ENCODE data around the gene NELL2. TPM values are rescaled to one million over a fixed set of nuclear protein-coding genes. Genes with fewer than 3 reads are reported as not detected.

NELL2 gene
- total and polyA plus RNA-seq, 4 donors, result 103 to 241 (median 127) TPM

- no peak overlapping the region for H3K4me3 ChIP-seq (ENCODE audit: low read depth, low read length)
- DNase-seq (ENCODE audit: low read depth in 4 of 6, low spot score in 6 of 6), result no peak
- no peaks in the 10 kb centered on the region for H3K9me3 ChIP-seq (ENCODE audit: control insufficient read depth, insufficient read depth, low read length)
- H3K27ac ChIP-seq (ENCODE audit: low read depth, low read length), result no peak overlapping the region
- no peaks in the 10 kb centered on the region for H3K4me1 ChIP-seq (ENCODE audit: control insufficient read depth, insufficient read depth, low read length)
- no peaks in the 10 kb centered on the region for H3K36me3 ChIP-seq (ENCODE audit: control insufficient read depth, insufficient read depth, low read length)
- H3K27me3 ChIP-seq (ENCODE audit: control insufficient read depth, insufficient read depth, low read length), result no peaks in the 10 kb centered on the region
- WGBS (ENCODE audit: insufficient coverage), result 29% methylated on average over 1 of the region's 1 CpG
Observed at GRCh38 chr12:44581642-44582242, 294.4 kb downstream of the NELL2 start.

DNA sequence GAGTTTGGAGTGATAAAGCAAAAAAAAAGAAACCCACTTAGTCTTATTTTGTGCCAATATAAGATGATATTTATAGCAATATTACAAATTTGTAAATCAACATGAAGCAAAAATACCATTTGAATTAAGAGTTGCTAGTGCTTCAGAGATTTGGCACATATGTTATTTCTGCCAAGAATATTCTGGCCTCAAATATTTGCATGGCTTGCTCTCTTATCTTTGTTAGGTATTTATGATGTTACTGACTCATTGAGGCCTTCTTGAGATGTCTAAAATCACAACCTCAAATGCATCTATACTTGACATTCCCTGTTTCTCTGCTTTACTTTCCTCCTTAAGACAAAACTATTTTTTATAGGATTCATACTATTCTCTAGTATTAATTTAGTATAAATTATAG, 301.5 kb downstream of the NELL2 start:
- Histone ChIP-seq H3K4me3 (ENCODE audit: low read depth, low read length) (no peak overlapping the region), H3K9me3 (ENCODE audit: control insufficient read depth, insufficient read depth, low read length) (no peaks in the 10 kb centered on the region), H3K4me1 (ENCODE audit: control insufficient read depth, insufficient read depth, low read length) (no peaks in the 10 kb centered on the region), H3K27ac (ENCODE audit: low read depth, low read length) (no peak overlapping the region), H3K36me3 (ENCODE audit: control insufficient read depth, insufficient read depth, low read length) (no peaks in the 10 kb centered on the region), H3K27me3 (ENCODE audit: control insufficient read depth, insufficient read depth, low read length) (no peaks in the 10 kb centered on the region)
- no peak for DNase-seq (ENCODE audit: low read depth in 4 of 6, low spot score in 6 of 6)

GRCh38 chr12:44573723-44574122, 302.4 kb downstream of the NELL2 start:
- no peaks in the 10 kb centered on the region for H3K27me3 ChIP-seq (ENCODE audit: control insufficient read depth, insufficient read depth, low read length)
- WGBS (ENCODE audit: insufficient coverage), result 92% methylated on average over 2 of the region's 3 CpGs
- no peaks in the 10 kb centered on the region for H3K36me3 ChIP-seq (ENCODE audit: control insufficient read depth, insufficient read depth, low read length)
- no peaks in the 10 kb centered on the region for H3K9me3 ChIP-seq (ENCODE audit: control insufficient read depth, insufficient read depth, low read length)
- DNase-seq (ENCODE audit: low read depth in 4 of 6, low spot score in 6 of 6), result no peak
- no peaks in the 10 kb centered on the region for H3K4me1 ChIP-seq (ENCODE audit: control insufficient read depth, insufficient read depth, low read length)
- H3K4me3 ChIP-seq (ENCODE audit: low read depth, low read length), result no peak overlapping the region
- no peak overlapping the region for H3K27ac ChIP-seq (ENCODE audit: low read depth, low read length)

DNA sequence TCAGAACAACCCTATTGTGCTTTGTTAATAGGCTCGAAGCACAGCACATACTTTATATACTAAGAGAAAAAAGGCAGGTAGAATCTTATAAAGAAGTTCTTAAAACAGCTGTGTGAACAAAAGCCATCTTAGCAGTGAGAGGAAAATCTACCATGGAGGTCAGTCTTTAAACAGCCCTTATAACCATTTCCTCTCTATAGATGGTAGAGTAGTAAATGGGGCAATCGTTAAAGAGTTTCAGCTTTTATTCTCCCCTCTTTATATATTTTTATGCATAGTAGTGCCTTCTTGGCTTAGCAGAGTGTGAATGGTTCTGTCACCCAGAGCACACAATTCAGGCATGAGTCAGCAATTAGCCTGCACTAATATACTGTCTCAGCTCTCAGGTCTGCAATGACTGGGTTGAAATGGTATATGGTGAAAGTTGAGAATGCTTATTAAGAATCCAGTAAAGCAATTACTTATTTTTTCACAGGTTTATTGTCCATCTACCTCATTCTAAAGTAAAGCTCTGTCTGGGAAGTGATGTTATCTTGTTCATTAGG, 305.0 kb downstream of the NELL2 start:
- Histone ChIP-seq H3K9me3 (ENCODE audit: control insufficient read depth, insufficient read depth, low read length) (no peaks in the 10 kb centered on the region), H3K36me3 (ENCODE audit: control insufficient read depth, insufficient read depth, low read length) (no peaks in the 10 kb centered on the region)

GRCh38 chr12:44570036-44570583, 306.0 kb downstream of the NELL2 start:
- Histone ChIP-seq H3K27ac (ENCODE audit: low read depth, low read length) (no peak overlapping the region), H3K27me3 (ENCODE audit: control insufficient read depth, insufficient read depth, low read length) (no peaks in the 10 kb centered on the region), H3K36me3 (ENCODE audit: control insufficient read depth, insufficient read depth, low read length) (no peaks in the 10 kb centered on the region), H3K4me3 (ENCODE audit: low read depth, low read length) (no peak overlapping the region), H3K9me3 (ENCODE audit: control insufficient read depth, insufficient read depth, low read length) (no peaks in the 10 kb centered on the region), H3K4me1 (ENCODE audit: control insufficient read depth, insufficient read depth, low read length) (no peaks in the 10 kb centered on the region)
- no CpG with 5 or more reads among the region's 6 CpGs for WGBS (ENCODE audit: insufficient coverage)
- DNase-seq (ENCODE audit: low read depth in 4 of 6, low spot score in 6 of 6), result peak in 3 of 6 donors; percentile 17 to 90 (median 20)

More for the DNA sequence above, 305.0 kb downstream of the NELL2 start:
- DNase-seq (ENCODE audit: low read depth in 4 of 6, low spot score in 6 of 6), result peak in 1 of 6 donors; percentile 47
- no peak overlapping the region for H3K4me3 ChIP-seq (ENCODE audit: low read depth, low read length)
- WGBS (ENCODE audit: insufficient coverage), result no CpG with 5 or more reads among the region's 2 CpGs
- no peaks in the 10 kb centered on the region for H3K27me3 ChIP-seq (ENCODE audit: control insufficient read depth, insufficient read depth, low read length)
- no peaks in the 10 kb centered on the region for H3K4me1 ChIP-seq (ENCODE audit: control insufficient read depth, insufficient read depth, low read length)
- H3K27ac ChIP-seq (ENCODE audit: low read depth, low read length), result no peak overlapping the region

DNA sequence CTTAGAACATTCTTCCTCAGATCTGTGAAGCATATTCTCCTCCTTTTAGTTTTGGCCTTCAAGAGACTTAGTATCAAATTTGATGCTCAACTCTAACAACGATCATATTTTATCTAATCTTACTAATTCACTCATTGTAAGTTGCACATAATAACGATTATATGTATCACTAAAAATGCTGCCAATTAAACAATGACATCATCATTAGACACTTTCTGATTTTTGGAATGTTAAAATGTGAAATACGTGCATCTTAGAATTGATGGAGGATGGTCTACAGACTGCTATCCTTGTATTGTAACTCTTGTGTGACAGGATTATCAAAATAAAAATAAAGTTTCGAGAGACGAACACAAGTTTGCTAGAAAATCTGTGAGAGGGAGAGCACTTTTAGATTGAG, 311.0 kb downstream of the NELL2 start:
- 100% methylated on average over 3 of the region's 5 CpGs for WGBS (ENCODE audit: insufficient coverage)
- Histone ChIP-seq H3K9me3 (ENCODE audit: control insufficient read depth, insufficient read depth, low read length) (no peaks in the 10 kb centered on the region), H3K36me3 (ENCODE audit: control insufficient read depth, insufficient read depth, low read length) (no peaks in the 10 kb centered on the region), H3K4me1 (ENCODE audit: control insufficient read depth, insufficient read depth, low read length) (no peaks in the 10 kb centered on the region), H3K27me3 (ENCODE audit: control insufficient read depth, insufficient read depth, low read length) (no peaks in the 10 kb centered on the region), H3K4me3 (ENCODE audit: low read depth, low read length) (no peak overlapping the region), H3K27ac (ENCODE audit: low read depth, low read length) (no peak overlapping the region)
- no peak for DNase-seq (ENCODE audit: low read depth in 4 of 6, low spot score in 6 of 6)

- H3K9me3 ChIP-seq (ENCODE audit: control insufficient read depth, insufficient read depth, low read length), result peaks cover 1% of the 10 kb centered on the region
- no peaks in the 10 kb centered on the region for H3K27me3 ChIP-seq (ENCODE audit: control insufficient read depth, insufficient read depth, low read length)
- DNase-seq (ENCODE audit: low read depth in 4 of 6, low spot score in 6 of 6), result no peak
- H3K27ac ChIP-seq (ENCODE audit: low read depth, low read length), result no peak overlapping the region
- H3K36me3 ChIP-seq (ENCODE audit: control insufficient read depth, insufficient read depth, low read length), result no peaks in the 10 kb centered on the region
- no peaks in the 10 kb centered on the region for H3K4me1 ChIP-seq (ENCODE audit: control insufficient read depth, insufficient read depth, low read length)
- WGBS (ENCODE audit: insufficient coverage), result no CpG with 5 or more reads among the region's 4 CpGs
- no peak overlapping the region for H3K4me3 ChIP-seq (ENCODE audit: low read depth, low read length)
Observed at GRCh38 chr12:44563486-44563885, 312.6 kb downstream of the NELL2 start.

DNA sequence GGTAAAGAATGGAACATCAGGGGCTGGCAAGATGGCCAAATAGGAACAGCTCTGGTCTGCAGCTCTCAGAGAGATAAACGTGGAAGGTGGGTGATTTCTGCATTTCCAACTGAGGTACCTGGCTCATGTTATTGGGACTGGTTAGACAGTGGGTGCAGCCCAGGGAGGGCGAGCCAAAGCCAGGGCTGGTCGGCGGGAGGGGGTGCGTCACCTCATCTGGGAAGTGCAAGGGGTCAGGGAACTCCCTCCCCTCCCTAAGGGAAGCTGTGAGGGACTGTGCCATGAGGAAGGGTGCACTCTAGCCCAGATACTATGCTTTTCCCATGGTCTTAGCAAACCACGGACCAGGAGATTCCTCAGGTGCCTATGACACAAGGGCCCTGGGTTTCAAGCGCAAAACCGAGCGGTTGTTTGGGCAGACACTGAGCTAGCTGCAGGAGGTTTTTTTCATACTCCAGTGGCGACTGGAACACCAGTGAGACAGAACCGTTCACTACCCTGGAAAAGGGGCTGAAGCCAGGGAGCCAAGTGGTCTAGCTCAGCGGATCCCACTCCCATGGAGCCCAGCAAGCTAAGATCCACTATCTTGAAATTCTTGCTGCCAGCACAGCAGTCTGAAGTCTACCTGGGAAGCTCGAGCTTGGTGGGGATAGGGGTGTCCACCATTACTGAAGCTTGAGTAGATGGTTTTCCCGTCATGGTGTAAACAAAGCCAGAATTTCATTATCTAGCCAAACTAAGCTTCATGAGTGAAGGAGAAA, 317.6 kb downstream of the NELL2 start:
- no peak overlapping the region for H3K27ac ChIP-seq (ENCODE audit: low read depth, low read length)
- peaks cover 1% of the 10 kb centered on the region for H3K9me3 ChIP-seq (ENCODE audit: control insufficient read depth, insufficient read depth, low read length)
- over 99% methylated on average over 10 of the region's 14 CpGs for WGBS (ENCODE audit: insufficient coverage)
- H3K36me3 ChIP-seq (ENCODE audit: control insufficient read depth, insufficient read depth, low read length), result no peaks in the 10 kb centered on the region
- no peak for DNase-seq (ENCODE audit: low read depth in 4 of 6, low spot score in 6 of 6)
- no peaks in the 10 kb centered on the region for H3K27me3 ChIP-seq (ENCODE audit: control insufficient read depth, insufficient read depth, low read length)
- H3K4me1 ChIP-seq (ENCODE audit: control insufficient read depth, insufficient read depth, low read length), result no peaks in the 10 kb centered on the region
- no peak overlapping the region for H3K4me3 ChIP-seq (ENCODE audit: low read depth, low read length)

DNA sequence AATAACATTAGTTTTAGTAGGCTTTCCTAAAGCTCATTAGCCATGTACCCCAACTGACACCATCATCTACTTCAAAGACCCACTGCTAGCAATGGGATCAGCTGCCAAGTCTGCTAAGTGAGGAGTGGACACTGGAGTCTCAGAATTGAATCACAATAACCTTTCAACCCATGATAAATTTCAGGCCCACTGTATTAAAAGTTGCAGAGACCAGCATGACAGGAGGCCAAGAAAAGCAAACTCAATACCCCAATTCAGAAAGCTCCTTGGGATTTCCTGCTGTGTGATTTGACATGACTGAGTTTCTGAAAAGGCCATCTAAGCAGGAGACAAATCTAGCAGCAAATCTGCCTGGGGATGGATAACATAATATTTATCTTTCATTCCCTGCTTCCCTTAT, 320.7 kb downstream of the NELL2 start:
- Histone ChIP-seq H3K9me3 (ENCODE audit: control insufficient read depth, insufficient read depth, low read length) (peaks cover 1% of the 10 kb centered on the region), H3K27me3 (ENCODE audit: control insufficient read depth, insufficient read depth, low read length) (no peaks in the 10 kb centered on the region), H3K27ac (ENCODE audit: low read depth, low read length) (no peak overlapping the region), H3K4me3 (ENCODE audit: low read depth, low read length) (no peak overlapping the region), H3K4me1 (ENCODE audit: control insufficient read depth, insufficient read depth, low read length) (no peaks in the 10 kb centered on the region), H3K36me3 (ENCODE audit: control insufficient read depth, insufficient read depth, low read length) (no peaks in the 10 kb centered on the region)
- DNase-seq (ENCODE audit: low read depth in 4 of 6, low spot score in 6 of 6), result peak in 1 of 6 donors; percentile 60

DNA sequence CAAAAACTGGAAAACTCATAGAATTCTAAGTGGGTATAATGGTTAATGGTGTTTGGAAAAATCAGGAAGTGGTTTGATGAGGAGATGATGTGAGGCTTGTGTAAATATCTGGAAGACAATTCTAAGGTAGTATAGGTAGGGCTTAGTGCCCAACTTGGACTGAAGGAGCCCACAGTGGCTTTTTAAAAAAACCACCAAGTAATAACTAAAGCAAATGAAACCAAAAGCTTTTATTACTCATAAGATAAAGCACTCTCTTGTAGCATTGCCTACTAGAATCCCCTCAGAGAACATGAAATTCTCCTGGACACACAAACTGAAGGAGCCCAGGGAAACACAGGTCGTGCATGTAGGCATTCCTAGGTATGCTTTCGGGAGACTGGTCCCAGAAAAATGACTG, 324.5 kb downstream of the NELL2 start:
- Histone ChIP-seq H3K36me3 (ENCODE audit: control insufficient read depth, insufficient read depth, low read length) (no peaks in the 10 kb centered on the region), H3K27ac (ENCODE audit: low read depth, low read length) (no peak overlapping the region), H3K9me3 (ENCODE audit: control insufficient read depth, insufficient read depth, low read length) (no peaks in the 10 kb centered on the region), H3K4me1 (ENCODE audit: control insufficient read depth, insufficient read depth, low read length) (no peaks in the 10 kb centered on the region), H3K4me3 (ENCODE audit: low read depth, low read length) (no peak overlapping the region), H3K27me3 (ENCODE audit: control insufficient read depth, insufficient read depth, low read length) (no peaks in the 10 kb centered on the region)
- WGBS (ENCODE audit: insufficient coverage), result 71% methylated on average over 2 of the region's 2 CpGs
- no peak for DNase-seq (ENCODE audit: low read depth in 4 of 6, low spot score in 6 of 6)
